ENCODE results near the gene APBA2.

APBA2 gene

GRCh38 chr15:29055876-29056275 lies 170.1 kb downstream of the APBA2 start:
- H3K4me1 ChIP-seq (ENCODE audit: low read length), result peaks cover 6% of the 10 kb centered on the region; the same call in 1 of the 2 replicates
- TF ChIP-seq CTCF (IDR thresholded peaks at IDR 0.05; ENCODE audit: low read depth, low read length) (no peak), EZH2phosphoT487 (IDR thresholded peaks at IDR 0.05; ENCODE audit: low read depth) (no peak)
- no peaks in the 10 kb centered on the region for H3K36me3 ChIP-seq (replicated peaks; ENCODE audit: low read depth, low read length)
- H3K27me3 ChIP-seq (ENCODE audit: low read depth, low read length), result no peaks in the 10 kb centered on the region
- no peak overlapping the region for H3K4me3 ChIP-seq (ENCODE audit: low read length)
- no peaks in the 10 kb centered on the region for H3K79me2 ChIP-seq (ENCODE audit: low read length)
- H3K4me2 ChIP-seq (ENCODE audit: low read length), result no peak overlapping the region
- H2AFZ ChIP-seq (ENCODE audit: low read depth, low read length), result no peak overlapping the region
- H4K20me1 ChIP-seq (ENCODE audit: insufficient read depth, low read length), result no peaks in the 10 kb centered on the region
- H3K9ac ChIP-seq (ENCODE audit: low read length), result no peak overlapping the region
- no peak overlapping the region for H3K27ac ChIP-seq (ENCODE audit: low read length)
- 0 out of 2 replicates have a peak, but pooled peaks cover 3% of the 10 kb centered on the region for H3K9me3 ChIP-seq (ENCODE audit: insufficient read depth, low read length)

GRCh38 chr15:29056839-29057450 lies 171.2 kb downstream of the APBA2 start:
- no peak overlapping the region for H3K4me3 ChIP-seq (ENCODE audit: low read length)
- TF ChIP-seq EZH2phosphoT487 (IDR thresholded peaks at IDR 0.05; ENCODE audit: low read depth) (no peak), CTCF (IDR thresholded peaks at IDR 0.05; ENCODE audit: low read depth, low read length) (no peak)
- no peaks in the 10 kb centered on the region for H3K79me2 ChIP-seq (ENCODE audit: low read length)

GRCh38 chr15:29057856-29058255 lies 172.1 kb downstream of the APBA2 start:
- H3K9me3 ChIP-seq (ENCODE audit: insufficient read depth, low read length), result 0 out of 2 replicates have a peak, but pooled peaks cover 3% of the 10 kb centered on the region
- H3K36me3 ChIP-seq (replicated peaks; ENCODE audit: low read depth, low read length), result no peaks in the 10 kb centered on the region
- no peak overlapping the region for H3K4me2 ChIP-seq (ENCODE audit: low read length)
- H3K27me3 ChIP-seq (ENCODE audit: low read depth, low read length), result no peaks in the 10 kb centered on the region
- TF ChIP-seq CTCF (IDR thresholded peaks at IDR 0.05; ENCODE audit: low read depth, low read length), result no peak
- no peak for TF ChIP-seq EZH2phosphoT487 (IDR thresholded peaks at IDR 0.05; ENCODE audit: low read depth)
- no peak overlapping the region for H3K27ac ChIP-seq (ENCODE audit: low read length)
- no peaks in the 10 kb centered on the region for H4K20me1 ChIP-seq (ENCODE audit: insufficient read depth, low read length)
- no peak overlapping the region for H3K4me3 ChIP-seq (ENCODE audit: low read length)
- no peak overlapping the region for H3K9ac ChIP-seq (ENCODE audit: low read length)
- no peaks in the 10 kb centered on the region for H3K79me2 ChIP-seq (ENCODE audit: low read length)
- H3K4me1 ChIP-seq (ENCODE audit: low read length), result peaks cover 6% of the 10 kb centered on the region; the same call in 1 of the 2 replicates
- H2AFZ ChIP-seq (ENCODE audit: low read depth, low read length), result no peak overlapping the region

More at GRCh38 chr15:29056839-29057450, 171.2 kb downstream of the APBA2 start:
- H3K4me1 ChIP-seq (ENCODE audit: low read length), result peaks cover 6% of the 10 kb centered on the region; the same call in 1 of the 2 replicates
- no peak overlapping the region for H3K9ac ChIP-seq (ENCODE audit: low read length)
- no peak overlapping the region for H3K27ac ChIP-seq (ENCODE audit: low read length)
- 0 out of 2 replicates have a peak, but pooled peaks cover 3% of the 10 kb centered on the region for H3K9me3 ChIP-seq (ENCODE audit: insufficient read depth, low read length)
- no peaks in the 10 kb centered on the region for H3K27me3 ChIP-seq (ENCODE audit: low read depth, low read length)
- H3K36me3 ChIP-seq (replicated peaks; ENCODE audit: low read depth, low read length), result no peaks in the 10 kb centered on the region
- no peak overlapping the region for H3K4me2 ChIP-seq (ENCODE audit: low read length)
- no peak overlapping the region for H2AFZ ChIP-seq (ENCODE audit: low read depth, low read length)
- no peaks in the 10 kb centered on the region for H4K20me1 ChIP-seq (ENCODE audit: insufficient read depth, low read length)

- H3K36me3 ChIP-seq (replicated peaks; ENCODE audit: low read depth, low read length), result no peaks in the 10 kb centered on the region
- no peaks in the 10 kb centered on the region for H3K27me3 ChIP-seq (ENCODE audit: low read depth, low read length)
- H2AFZ ChIP-seq (ENCODE audit: low read depth, low read length), result no peak overlapping the region
- H3K4me1 ChIP-seq (ENCODE audit: low read length), result peaks cover 6% of the 10 kb centered on the region; the same call in 1 of the 2 replicates
- H3K27ac ChIP-seq (ENCODE audit: low read length), result no peak overlapping the region
- TF ChIP-seq CTCF (IDR thresholded peaks at IDR 0.05; ENCODE audit: low read depth, low read length), result no peak
- no peak for TF ChIP-seq EZH2phosphoT487 (IDR thresholded peaks at IDR 0.05; ENCODE audit: low read depth)
- no peak overlapping the region for H3K4me3 ChIP-seq (ENCODE audit: low read length)
- no peaks in the 10 kb centered on the region for H3K79me2 ChIP-seq (ENCODE audit: low read length)
- H3K9ac ChIP-seq (ENCODE audit: low read length), result no peak overlapping the region
- no peak overlapping the region for H3K4me2 ChIP-seq (ENCODE audit: low read length)
- no peaks in the 10 kb centered on the region for H4K20me1 ChIP-seq (ENCODE audit: insufficient read depth, low read length)
- 0 out of 2 replicates have a peak, but pooled peaks cover 3% of the 10 kb centered on the region for H3K9me3 ChIP-seq (ENCODE audit: insufficient read depth, low read length)
Observed at GRCh38 chr15:29058903-29059539, 173.2 kb downstream of the APBA2 start.
